GM21723 (cell line): ENCODE measurements around the gene ARHGAP6.
"Not testable (repeated sequence)": the region's sequence is repeated elsewhere in the genome, so short reads cannot be mapped to it uniquely, and the experiment has no call there.

Experiments
- ATAC-seq: cut with Tn5 transposase; IDR thresholded peaks from one replicate; pipeline ENCODE4 v1.9.1; 2021; ENCODE audit warnings: mild to moderate bottlenecking, moderate library complexity; ENCODE audit not compliant: unreplicated experiment

The ARHGAP6 gene

DNA sequence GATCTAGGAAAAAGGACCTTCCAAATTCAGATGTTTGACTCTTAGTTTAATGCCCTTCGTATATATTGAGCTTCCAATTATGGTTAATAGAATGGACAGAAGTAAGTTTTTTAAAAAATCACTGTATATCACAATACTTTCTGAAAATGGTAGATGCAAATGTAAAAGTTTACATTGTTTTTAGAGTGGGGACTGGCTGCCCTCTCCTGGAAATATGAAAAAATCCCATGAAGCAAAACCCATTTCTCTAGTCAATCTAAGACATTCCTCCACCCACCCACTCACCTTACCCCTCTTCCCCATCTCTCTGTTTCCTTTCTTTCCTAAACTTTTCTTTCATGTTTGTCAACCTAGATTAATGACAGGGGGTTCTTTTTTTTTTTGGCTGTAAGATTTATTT, 134.5 kb downstream of the ARHGAP6 start:
- ATAC-seq = no peak

DNA sequence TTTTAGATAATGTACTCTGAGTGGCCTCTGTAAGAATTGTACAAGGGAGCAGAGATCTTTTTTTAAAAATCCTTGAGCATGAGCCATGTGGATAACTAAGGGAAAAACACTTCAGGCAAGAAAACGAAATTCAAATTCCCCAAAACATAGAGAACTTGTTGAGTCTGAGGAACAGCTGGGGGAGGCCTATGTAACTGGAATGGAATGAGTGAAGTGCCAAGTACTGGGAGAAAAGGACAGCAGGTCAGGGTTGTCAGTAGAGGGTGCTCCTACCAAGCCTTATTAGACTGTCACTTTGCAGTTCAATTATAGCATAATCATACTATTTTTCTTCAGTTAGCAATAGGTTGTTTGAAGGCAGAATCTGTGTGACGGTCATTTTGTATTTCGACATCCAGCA, 135.1 kb downstream of the ARHGAP6 start:
- no peak for ATAC-seq

DNA sequence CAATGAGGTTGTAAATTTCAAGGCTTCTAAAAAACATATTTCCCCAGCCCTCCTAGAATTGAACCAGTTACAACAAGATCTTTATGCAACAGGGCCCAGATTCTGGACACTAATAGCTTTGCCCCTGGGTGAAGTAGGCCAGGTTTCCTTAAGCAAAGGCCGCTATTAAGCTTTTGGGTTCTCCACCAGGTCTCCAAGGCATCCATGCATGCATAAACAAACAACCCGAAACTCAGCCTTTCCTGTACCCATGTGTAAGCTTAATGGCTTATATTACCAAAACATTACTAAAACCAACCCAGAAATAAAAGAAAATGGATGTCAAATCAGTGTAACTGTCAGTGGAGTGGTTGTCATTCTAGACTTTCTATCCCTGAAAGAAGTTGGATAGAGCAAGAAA, 137.1 kb downstream of the ARHGAP6 start:
- no peak for ATAC-seq

DNA sequence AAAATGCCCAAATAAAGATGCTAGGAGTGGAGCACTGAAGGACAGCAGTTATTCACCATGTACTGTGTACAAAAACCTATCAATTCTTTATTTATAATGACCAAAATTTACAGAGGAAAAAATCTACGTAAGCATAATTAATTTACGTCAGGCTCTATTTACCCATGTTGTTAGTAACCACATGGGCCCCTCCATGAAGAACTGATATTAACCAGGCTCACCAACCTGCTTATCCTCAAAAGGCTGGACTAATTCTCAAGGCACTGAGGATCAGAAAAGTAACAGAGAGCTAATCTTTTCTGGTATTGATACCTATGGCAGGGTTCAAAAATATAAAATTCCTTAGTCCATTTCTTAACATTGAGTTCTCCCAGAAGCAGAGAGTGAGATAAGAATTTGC, 140.0 kb downstream of the ARHGAP6 start:
- no peak for ATAC-seq

DNA sequence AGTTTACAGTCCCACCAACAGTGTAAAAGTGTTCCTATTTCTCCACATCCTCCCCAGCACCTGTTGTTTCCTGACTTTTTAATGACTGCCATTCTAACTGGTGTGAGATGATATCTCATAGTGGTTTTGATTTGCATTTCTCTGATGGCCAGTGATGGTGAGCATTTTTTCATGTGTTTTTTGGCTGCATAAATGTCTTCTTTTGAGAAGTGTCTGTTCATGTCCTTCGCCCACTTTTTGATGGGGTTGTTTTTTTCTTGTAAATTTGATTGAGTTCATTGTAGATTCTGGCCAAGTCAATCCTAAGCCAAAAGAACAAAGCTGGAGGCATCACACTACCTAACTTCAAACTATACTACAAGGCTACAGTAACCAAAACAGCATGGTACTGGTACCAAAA, 146.5 kb downstream of the ARHGAP6 start:
- ATAC-seq = not testable (repeated sequence)

DNA sequence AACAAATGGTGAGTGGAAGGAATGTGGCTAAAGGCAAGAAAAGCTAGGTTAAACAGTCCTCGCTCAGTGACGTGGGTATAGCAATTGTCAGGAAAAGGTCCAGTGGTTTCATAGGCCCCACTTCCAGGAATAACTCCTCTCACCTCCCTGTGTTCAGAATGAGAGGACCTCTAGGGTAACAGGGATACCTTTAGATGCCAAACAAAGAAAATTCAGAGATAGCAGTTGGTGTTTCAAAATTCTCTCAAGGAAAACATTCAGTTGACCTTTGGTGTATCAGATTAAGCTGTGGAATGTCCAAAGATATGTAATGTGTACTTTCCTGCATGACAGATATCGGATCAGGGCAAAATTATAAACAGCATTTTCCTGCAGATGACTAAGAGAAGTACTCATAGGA, 155.9 kb downstream of the ARHGAP6 start:
- no peak for ATAC-seq

DNA sequence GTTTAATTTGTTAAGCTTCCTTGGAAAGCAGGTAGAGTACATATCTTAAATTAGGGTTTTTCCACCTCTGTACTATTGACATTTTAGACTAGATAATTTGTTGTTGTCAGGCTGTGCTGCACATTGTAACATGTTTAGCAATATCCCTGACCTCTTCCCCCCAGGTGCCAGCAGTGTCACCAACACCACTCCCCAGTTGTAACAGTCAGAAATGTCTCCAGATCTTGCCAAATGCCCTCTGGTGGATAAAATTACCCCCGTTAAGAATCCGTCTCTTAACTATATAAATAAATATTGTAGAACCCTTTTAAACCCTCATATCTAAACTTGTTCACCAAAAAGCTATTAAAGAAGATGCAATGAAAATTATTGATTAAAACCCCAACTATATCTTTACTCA, 161.5 kb downstream of the ARHGAP6 start:
- no peak for ATAC-seq

DNA sequence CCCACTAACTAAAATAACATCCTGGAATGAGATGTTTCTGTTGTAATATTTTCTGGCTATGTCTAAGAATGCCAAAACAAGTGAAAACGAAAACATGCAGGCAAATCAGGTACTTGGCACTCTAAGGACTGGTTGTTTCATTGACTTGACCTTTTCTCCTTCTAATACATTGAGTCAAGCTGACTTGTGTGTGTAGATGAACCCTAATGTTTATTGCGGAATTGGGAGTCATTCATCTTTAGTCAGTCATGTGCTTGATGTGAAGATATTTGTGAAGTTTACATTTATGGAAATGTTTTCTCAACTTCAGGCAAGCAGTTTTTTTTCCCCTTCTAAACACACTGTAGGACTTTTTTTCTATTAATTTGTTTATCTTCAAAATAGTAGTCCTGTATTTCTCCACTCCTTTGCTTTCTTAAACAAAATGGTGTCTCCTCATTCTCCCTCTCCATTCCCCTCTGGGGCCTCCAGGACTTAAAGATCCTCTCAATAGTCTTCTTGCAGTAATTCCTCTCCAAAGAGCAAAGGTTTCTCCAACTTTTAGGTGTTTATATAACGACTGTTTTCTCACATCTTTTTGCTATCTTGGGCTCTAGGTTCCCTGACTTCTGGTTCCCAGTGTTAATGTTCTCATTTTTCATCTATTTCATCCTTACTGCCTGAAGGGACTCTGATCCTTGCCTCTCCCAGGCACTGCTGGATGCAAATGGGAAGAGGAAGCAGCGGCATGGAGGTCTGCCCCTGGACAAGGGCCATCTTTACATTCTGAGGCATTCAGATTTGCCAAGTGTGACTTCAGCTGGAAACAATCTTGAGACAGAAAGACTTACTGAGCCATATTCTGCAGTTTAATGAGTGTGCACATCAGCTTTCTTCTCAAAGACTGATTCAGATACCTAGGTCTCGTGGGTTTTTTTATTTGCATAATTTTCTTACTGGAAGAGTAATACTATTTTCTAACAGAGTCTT, 166.4 kb downstream of the ARHGAP6 start:
- ATAC-seq = no peak

DNA sequence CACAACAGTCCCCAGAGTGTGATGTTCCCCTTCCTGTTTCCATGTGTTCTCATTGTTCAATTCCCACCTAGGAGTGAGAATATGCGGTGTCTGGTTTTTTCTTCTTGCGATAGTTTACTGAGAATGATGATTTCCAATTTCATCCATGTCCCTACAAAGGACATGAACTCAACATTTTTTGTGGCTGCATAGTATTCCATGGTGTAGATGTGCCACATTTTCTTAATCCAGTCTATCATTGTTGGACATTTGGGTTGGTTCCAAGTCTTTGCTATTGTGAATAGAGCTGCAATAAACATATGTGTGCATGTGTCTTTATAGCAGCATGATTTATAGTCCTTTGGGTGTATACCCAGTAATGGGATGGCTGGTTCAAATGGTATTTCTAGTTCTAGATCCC, 174.3 kb downstream of the ARHGAP6 start:
- not testable (repeated sequence) for ATAC-seq

DNA sequence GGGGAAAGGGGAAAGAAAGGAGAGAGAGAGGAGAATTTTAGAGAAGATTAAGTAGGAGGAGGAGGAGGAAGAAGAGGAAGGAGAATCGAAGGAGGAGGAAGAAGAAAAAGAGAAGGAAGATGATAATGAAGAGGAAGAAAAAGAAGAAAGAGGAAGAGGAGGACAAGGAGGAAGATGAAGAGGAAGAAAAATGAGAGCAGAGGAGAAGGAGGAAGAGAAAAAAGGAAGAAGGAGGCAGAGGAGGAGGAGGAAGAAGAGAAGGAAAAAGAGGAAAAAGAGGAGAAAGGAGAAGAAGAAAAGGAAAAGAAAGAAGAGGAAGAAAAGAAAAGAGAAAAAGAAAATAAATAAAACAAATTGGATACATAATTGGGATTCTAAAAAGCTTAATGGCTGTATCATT, 181.4 kb downstream of the ARHGAP6 start:
- no peak for ATAC-seq

DNA sequence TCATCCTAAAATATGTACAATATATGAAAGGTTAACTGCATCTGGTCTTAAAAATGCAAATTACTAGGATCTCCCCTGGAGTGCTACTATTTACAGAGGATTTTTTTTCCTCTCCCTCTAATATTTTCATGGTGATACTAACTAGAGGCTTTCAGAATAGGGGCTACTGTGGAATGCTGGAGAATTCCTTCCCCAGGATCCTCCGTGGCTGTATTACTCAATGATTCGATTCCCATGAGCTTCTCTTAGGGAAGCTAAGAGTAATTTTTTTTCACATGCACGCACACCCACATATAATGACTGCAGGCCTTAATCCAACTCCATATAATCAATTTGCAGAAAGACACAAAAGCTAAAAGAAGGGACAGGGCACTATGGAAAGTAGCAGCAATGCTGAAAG, 184.7 kb downstream of the ARHGAP6 start:
- no peak for ATAC-seq

DNA sequence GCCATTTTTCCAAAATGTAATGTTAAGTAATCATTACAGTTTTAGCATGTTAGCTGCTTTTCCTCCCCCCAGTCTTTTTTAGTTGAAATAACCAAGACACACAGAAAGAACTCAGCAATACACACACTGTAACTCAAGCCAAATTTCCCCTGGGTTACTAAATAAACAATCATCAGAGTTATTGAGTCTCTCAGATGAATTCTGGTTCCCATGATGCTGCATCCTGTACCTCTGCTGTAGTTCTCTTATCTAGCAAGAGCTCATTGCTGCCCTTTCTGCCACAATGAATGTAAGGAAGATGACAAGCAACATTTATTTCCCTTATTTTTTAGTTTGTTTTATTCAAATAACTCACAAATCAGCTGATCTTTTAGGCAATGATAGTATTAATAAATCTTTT, 185.1 kb downstream of the ARHGAP6 start:
- ATAC-seq = no peak

DNA sequence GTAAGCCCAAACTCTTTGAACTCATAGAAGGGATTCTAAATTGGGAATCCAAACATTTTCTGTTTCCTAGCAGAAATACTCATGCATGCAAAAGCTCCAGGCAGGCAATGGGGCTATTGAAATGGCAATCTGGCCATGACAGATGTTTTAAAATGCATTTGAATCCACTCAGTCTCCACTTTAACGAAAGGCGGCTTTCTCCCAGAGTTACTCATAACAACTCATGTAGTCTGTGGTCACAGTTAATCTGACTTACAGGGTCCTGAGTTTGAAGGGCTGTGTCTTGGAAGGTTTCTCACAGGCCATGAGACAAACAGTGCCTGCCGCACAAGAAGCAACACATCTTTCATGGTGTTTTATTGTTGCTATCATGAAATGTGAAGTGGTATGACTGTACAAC, 186.8 kb downstream of the ARHGAP6 start:
- ATAC-seq = no peak

DNA sequence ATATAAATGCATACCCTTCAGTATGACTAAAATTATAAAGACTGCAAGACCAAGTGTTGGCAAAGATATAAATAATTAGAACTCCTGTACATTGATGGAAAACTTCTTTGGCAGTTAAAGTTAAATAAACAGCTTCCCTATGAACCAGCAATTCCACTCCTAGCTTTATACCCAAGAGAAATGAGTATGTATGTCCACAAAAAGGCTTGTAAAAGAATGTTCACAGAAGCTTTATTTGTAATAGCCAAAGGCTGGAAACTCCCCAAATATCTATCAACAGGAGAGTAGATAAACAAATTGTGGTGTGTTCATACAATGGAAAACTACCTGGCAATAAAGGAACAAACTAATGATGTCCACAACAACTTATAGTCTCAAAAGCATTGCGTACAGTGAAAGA, 187.7 kb downstream of the ARHGAP6 start:
- no peak for ATAC-seq

DNA sequence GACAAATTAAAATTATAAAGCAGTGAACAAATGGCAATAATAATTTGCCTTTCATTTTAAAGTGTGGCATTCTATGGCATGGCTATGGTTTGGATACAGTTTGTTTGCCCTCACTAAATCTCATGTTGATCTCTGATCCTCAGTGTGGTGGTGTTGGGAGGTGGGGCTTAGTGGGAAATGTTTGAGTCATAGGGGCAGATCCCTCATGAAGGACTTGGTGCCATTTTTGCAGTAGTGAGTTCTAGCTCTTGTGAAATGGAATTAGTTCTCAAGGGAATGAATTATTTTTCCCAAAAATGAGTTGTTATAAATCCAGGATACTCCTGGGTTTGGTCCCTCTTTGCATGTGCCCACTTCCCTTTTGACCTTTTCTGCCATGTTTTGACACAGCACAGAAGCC, 191.1 kb downstream of the ARHGAP6 start:
- ATAC-seq = no peak

DNA sequence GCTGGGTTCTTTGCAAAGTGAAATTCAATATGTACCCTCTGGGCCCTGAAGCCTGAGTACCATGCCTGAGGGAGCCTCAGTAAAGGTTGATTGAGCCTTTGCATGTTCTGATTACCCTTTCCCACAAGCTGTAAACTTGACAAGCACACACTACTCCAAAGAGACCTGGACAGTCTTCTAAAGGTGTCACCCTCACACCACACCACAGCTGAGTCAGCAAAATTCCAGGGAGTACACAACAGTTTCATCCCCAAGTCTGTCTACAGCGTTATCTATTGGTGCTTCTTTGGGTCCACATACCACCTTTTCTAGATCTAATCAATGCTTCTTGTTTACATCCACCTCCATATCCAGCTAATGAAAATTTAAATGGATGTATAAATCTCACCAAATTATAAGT, 191.7 kb downstream of the ARHGAP6 start:
- no peak for ATAC-seq

DNA sequence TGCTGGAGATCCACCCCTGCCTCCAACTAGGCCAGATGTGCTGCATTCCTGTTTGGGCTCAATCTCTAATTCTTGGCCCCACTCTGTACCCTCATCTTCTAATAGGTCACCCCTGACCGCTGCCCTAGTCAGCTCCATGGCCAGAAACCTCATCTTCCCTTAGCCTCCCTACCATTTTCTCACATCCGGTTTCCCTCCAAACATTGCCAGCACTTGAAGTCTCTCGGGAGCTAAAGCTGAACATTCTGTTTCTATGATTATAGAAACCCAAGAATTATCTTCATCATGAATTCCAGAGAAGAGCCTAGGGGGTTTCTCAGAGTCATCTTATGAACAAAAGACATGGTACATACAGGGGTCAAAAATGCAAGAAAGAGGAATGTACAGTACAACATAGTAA, 192.8 kb downstream of the ARHGAP6 start:
- no peak for ATAC-seq

DNA sequence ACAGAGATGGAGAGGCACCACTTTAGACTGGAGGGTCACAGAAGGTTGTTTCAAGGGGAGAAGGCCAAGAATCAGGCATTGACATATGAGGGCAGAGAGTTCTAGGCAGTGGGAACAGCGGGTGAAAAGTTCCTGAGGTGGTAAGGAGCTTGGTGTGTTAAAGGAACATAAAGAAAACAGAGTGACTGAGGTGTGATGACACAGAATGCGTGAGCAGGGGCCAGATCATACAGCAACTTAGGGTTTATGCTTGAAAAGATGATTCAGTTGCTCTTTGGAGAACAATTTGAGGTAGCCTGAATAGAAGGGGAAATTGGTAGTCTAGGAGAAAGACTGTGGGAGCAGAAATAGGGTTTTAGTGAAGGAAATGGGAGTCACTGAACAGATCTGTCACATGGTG, 193.3 kb downstream of the ARHGAP6 start:
- no peak for ATAC-seq

DNA sequence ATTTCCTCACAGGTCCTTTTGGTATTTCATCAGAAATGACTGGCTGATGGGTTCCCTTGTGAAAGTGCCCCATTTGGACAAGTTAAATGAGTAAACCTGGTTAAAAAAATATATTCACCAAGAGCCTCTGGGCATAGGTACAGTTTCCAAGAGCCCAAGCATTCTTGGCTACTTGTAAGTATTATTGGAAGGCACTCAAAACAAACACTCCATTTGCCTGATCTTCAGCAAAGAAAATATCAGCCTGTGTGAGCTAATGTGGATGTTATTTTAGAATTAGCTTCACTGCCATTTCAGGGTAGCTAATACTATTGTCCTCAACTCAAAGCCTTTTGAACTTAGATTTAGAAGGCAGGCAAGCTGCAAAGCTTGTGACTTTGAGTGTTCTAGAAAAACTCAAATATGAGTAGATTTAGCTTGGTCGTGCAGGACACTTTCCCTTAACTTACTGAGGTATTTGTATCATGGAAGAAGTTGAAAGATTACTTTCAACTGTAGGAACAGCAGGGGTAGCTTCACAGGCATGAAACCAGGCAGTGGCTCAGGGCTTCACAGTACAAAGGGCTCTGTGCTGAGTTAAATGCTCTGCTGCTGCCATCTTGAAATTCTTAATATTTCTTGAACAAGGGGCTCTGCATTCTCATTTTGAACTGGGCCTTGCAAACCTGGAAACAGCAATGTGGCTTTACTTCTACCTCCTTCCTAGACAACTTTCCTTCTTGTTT, 195.3 kb downstream of the ARHGAP6 start:
- ATAC-seq = no peak

DNA sequence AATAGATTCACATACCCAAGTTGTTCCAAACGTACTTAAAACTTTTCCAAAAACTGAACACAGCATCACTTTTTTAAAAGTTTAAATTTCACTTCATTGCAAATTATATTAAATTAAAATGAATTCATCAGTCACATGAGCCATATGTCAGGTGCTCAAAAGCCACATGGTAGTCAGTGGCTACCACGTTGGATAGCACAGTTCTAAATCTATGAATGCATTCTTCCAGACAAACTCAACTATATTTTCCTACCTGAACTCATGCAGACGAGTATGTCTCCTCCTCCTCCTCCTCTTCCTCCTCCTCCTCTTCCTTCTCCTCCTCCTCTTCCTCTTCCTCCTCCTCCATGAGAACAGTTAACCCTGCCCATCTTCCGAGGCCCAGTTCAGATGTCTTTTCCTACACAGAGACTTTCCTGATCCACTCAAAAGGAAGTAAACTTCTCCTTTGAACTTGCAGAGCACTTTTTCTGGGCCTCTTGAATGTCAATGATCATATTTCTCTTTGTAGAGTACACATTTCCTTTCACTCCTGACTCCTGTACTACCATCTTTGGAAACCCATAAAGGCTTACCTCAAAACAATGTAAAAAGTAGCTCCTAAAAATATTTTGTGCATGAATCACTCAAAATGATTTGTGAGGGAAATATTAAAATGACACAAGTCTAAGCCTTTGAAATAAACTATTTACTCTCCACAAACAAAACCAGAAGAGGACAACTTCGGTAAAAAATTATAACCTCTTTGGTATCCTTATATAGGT, 199.9 kb downstream of the ARHGAP6 start:
- ATAC-seq = no peak

DNA sequence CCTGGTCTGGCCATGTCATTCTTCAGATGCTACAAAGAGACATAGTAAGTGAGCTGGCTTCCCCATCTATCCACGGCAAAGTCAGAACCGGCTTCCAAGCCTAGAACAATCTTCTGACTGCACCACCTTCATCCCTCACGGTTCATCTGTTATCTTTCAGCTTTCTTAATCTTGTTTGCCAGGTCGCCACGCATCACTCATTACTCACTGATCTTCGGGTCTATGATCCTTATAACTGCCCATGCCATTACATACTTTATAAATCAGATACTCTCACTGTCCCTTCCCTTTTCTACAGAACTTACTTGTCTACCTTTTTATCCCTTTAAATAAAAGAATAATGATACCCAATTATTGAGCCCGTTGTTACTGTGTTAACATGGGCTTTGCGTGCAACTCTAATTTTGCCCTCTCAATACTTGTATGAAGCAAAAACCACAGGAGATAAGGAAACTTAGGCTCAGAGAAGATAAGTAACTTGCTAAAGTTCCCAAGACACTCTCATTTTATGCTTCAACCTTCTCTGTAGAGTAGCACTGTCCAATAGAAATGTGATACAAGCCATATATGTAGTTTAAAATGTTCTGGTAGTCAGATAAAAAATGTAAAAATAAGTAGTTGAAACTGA, 200.8 kb downstream of the ARHGAP6 start:
- ATAC-seq = no peak
